Activated naive CD8-positive, alpha-beta T cell treated with anti-CD3 and anti-CD28 coated beads, Interleukin-2, amount 50 U/mL, for 24 hours (primary cell): Measurements from ENCODE around the gene FOCAD.
"Not testable (repeated sequence)": the region's sequence is repeated elsewhere in the genome, so short reads cannot be mapped to it uniquely, and the experiment has no call there.

Experiments
- ATAC-seq: fragments of 150-1000 bp; cut with Tn5 transposase; one replicate; pipeline ENCODE4 v1.10.0; 2021
- DNase-seq: peaks from one replicate; pipeline ENCODE4 v3.0.0; 2021
- H3K27ac Mint-ChIP-seq: one replicate; pipeline ENCODE4 v1.8.0; 2021; ENCODE audit warnings: mild to moderate bottlenecking, mixed read lengths
- H3K27me3 Mint-ChIP-seq: one replicate; pipeline ENCODE4 v1.8.0; 2021; ENCODE audit warnings: mixed read lengths
- H3K36me3 Mint-ChIP-seq: one replicate; pipeline ENCODE4 v1.8.0; 2021; ENCODE audit warnings: low read depth, mixed read lengths
- H3K4me1 Mint-ChIP-seq: one replicate; pipeline ENCODE4 v1.8.0; 2021; ENCODE audit warnings: mixed read lengths
- H3K4me3 Mint-ChIP-seq: one replicate; pipeline ENCODE4 v1.8.0; 2021; ENCODE audit warnings: mild to moderate bottlenecking, moderate library complexity, mixed read lengths
- H3K9me3 Mint-ChIP-seq: one replicate; pipeline ENCODE4 v1.8.0; 2021; ENCODE audit warnings: mixed read lengths

The FOCAD gene

DNA sequence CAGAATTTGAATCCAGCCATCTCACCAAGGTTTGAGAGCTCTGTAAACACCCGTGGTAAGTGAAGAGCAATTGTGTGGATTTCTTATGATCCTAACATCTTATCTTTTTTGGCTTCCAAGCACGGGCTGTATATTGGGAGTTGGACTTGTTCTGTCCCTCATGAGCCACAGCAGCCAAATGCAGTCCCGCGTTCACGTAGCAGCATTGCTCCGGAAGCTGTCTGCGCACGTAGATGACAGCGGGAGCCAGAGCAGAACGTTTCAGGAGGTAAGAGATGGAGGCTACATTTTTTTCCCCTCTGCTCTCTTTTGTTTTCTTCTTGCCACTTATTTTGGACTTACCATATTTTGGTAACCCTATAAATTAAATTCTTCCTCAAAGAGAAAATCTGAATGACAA is 260.4 kb downstream of the FOCAD start:
- no peak for DNase-seq
- Mint-ChIP-seq H3K4me3 (no peak overlapping the region), H3K27ac (no peak overlapping the region), H3K27me3 (no peaks in the 10 kb centered on the region), H3K4me1 (peaks cover 3% of the 10 kb centered on the region), H3K36me3 (peaks cover 3% of the 10 kb centered on the region), H3K9me3 (no peaks in the 10 kb centered on the region)
- ATAC-seq = no peak

DNA sequence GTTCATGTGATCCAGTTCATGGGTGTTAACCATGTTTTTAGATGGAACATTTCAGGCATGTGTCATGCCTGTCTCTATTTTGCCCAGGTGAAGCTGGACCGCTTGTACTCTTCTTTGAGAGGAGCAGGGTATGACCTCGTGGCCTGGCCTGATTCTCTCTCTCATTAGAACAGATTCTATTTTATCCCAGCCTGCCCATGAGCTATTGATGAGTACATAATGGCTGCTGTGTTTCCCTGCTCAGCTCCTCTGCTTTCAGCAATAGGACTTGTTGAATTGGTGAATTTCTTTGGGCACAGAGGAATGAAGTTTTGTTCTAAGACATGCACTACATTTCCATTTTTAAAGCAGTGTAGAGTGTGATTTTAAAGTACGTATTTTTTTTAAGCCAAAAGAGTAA is 261.2 kb downstream of the FOCAD start:
- Mint-ChIP-seq H3K36me3 (peaks cover 3% of the 10 kb centered on the region), H3K27me3 (no peaks in the 10 kb centered on the region), H3K4me1 (peaks cover 3% of the 10 kb centered on the region), H3K4me3 (no peak overlapping the region), H3K9me3 (no peaks in the 10 kb centered on the region), H3K27ac (no peak overlapping the region)
- ATAC-seq (no peak), DNase-seq (no peak)

DNA sequence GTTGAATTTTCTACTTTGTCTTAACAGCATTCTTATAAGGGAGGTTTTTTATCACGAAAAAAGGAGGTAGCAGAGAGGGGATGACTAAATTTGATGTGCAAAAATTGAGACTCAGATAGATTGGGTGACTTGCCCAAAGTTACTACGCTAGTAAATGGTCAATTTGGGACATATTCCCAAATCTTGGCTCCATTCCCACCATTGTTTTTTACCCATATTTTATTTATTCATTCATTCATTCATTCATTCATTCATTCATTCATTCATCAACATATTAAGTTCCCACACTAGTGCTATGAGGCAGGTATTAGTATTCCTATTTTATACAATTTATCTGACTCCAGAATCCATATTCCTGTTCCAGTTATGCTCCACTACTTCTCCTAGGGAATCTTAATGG is 261.8 kb downstream of the FOCAD start:
- DNase-seq (no peak), ATAC-seq (no peak)
- no peak overlapping the region for H3K4me3 Mint-ChIP-seq
- no peaks in the 10 kb centered on the region for H3K27me3 Mint-ChIP-seq
- peaks cover 2% of the 10 kb centered on the region for H3K4me1 Mint-ChIP-seq
- H3K9me3 Mint-ChIP-seq = no peaks in the 10 kb centered on the region
- peaks cover 4% of the 10 kb centered on the region for H3K36me3 Mint-ChIP-seq
- no peak overlapping the region for H3K27ac Mint-ChIP-seq

DNA sequence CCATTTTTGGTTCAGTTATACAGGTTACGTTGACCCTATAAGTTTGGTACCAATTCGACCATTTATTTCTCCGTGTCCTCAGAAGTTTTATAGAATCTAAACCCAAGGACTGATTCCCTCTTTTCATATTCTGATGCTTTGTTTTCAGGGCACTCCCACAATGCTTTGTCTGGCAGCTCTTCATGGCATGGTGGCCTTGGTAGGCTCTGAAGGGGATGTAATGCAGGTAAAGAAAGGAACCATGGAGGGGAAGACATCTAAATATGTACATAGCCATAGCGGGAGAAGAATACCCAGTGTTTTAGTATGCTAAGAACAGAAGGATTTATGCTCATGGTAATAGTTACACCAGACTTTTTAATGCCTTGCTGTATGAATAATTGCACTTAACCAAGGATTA is 264.6 kb downstream of the FOCAD start:
- Mint-ChIP-seq H3K9me3 (no peaks in the 10 kb centered on the region), H3K27me3 (no peaks in the 10 kb centered on the region), H3K4me1 (no peaks in the 10 kb centered on the region), H3K4me3 (no peak overlapping the region), H3K36me3 (peaks cover 20% of the 10 kb centered on the region), H3K27ac (no peak overlapping the region)
- DNase-seq (no peak), ATAC-seq (no peak)

DNA sequence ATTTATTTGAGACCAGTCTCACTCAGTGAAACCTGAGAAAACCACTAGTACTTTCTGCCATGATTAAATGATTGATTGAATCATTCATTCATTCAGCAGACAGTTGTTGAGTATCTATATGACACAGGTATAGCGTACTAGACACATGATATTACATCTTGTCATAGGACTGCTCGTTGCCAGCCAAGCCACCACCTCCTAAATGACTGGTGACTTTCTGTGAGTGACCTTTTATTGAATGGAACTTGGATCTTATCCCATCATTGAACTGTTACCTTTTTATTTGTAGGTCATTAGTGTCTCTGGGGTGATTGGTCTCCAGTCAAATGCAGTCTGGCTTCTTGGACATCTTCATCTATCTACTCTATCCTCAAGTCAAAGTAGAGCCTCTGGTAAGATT is 266.6 kb downstream of the FOCAD start:
- H3K4me3 Mint-ChIP-seq = no peak overlapping the region
- H3K27ac Mint-ChIP-seq = no peak overlapping the region
- H3K9me3 Mint-ChIP-seq = no peaks in the 10 kb centered on the region
- no peaks in the 10 kb centered on the region for H3K27me3 Mint-ChIP-seq
- H3K36me3 Mint-ChIP-seq = peaks cover 21% of the 10 kb centered on the region
- DNase-seq (no peak), ATAC-seq (no peak)
- no peaks in the 10 kb centered on the region for H3K4me1 Mint-ChIP-seq

DNA sequence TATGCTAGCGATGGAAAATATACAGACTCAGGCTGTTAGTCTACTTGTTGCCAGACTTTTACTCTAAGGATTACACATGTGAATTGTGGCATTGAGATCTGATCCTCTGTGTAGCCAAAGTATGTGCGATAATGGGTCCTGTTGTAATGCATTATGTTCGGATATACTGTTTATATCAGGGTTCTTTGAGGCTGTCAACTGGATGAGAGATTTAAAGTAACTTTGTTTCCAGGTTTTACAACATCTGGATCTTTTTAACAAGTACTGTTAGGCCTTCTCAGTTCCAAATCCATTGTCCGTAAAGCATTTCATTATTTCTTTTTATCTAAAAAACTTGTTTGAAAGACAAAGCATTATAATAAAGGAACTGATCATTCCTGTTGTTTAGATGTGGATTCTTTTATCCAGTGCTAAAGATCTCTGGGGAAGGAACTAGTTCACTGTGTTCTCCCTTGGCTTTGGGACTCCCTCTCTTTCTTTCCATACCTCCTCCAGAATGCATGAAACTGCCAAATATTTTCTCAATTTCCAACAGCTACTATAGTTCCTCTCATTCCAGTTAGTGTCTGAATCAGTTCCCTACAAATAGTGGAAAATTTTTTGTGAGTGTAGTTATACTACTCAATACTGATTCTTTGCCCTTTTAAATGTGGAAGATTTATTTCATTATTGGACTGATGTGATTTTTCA is 278.6 kb downstream of the FOCAD start:
- Mint-ChIP-seq H3K27me3 (no peaks in the 10 kb centered on the region), H3K36me3 (peaks cover 19% of the 10 kb centered on the region), H3K4me1 (no peaks in the 10 kb centered on the region), H3K9me3 (no peaks in the 10 kb centered on the region), H3K4me3 (no peak overlapping the region), H3K27ac (no peak overlapping the region)
- DNase-seq (no peak), ATAC-seq (no peak)

DNA sequence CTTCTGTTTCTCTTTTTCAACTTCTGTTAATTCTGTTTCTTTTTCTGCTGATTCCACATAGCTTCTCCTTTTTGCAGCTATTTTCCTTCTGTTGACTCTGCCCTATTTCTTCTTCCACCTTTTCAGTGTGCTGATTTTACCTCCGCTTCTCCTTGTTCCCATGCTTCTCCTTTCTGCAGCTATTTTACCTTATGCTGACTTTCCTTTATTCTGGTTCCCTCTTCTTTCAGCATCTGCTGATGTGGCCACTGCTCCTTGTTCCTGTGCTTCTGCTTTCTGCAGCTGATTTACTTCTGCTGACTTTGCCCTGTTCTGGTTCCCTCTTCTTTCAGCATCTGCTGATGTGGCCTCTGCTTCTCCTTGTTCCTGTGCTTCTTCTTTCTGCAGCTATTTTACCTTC is 288.6 kb downstream of the FOCAD start:
- ATAC-seq (no peak), DNase-seq (no peak)
- Mint-ChIP-seq H3K9me3 (peaks cover 7% of the 10 kb centered on the region), H3K27ac (no peak overlapping the region), H3K4me3 (no peak overlapping the region), H3K36me3 (peaks cover 21% of the 10 kb centered on the region), H3K27me3 (no peaks in the 10 kb centered on the region), H3K4me1 (no peaks in the 10 kb centered on the region)

DNA sequence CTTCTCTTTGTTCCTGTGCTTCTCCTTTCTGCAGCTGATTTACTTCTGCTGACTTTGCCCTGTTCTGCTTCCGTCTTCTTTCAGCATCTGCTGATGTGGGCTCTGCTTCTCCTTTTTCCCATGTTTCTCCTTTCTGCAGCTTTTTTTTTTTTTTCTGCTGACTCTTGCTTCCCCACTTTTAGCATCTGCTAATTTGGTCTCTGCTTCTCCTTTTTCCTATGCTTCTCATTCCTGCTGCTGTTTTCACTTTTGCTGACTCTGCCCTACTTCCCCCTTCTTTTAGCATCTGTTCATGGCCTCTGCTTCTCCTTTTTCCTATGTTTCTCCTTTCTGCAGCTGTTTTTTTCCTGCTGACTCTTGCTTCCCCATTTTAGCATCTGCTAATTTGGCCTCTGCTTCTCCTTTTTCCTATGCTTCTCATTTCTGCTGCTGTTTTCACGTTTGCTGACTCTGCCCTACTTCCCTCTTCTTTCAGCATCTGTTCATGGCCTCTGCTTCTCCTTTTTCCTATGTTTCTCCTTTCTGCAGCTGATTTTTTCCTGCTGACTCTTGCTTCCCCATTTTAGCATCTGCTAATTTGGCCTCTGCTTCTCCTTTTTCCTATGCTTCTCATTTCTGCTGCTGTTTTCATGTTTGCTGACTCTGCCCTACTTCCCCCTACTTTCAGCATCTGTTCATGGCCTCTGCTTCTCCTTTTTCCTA is 289.3 kb downstream of the FOCAD start:
- H3K4me1 Mint-ChIP-seq = not testable (repeated sequence)

DNA sequence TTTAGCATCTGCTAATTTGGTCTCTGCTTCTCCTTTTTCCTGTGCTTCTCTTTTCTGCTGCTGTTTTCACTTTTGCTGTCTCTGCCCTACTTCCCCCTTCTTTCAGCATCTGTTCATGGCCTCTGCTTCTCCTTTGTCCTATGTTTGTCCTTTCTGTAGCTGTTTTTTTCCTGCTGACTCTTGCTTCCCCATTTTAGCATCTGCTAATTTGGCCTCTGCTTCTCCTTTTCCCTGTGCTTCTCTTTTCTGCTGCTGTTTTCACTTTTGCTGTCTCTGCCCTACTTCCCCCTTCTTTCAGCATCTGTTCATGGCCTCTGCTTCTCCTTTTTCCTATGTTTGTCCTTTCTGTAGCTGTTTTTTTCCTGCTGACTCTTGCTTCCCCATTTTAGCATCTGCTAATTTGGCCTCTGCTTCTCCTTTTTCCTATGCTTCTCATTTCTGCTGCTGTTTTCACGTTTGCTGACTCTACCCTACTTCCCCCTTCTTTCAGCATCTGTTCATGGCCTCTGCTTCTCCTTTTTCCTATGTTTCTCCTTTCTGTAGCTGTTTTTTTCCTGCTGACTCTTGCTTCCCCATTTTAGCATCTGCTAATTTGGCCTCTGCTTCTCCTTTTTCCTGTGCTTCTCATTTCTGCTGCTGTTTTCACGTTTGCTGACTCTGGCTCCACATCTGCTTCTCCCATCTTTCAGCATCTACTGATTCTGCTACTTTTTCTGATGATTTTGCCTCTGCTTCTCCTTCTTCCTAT is 290.3 kb downstream of the FOCAD start:
- H3K4me3 Mint-ChIP-seq, H3K27ac Mint-ChIP-seq, H3K4me1 Mint-ChIP-seq, H3K27me3 Mint-ChIP-seq, H3K9me3 Mint-ChIP-seq, ATAC-seq, DNase-seq: not testable (repeated sequence)
- H3K36me3 Mint-ChIP-seq = peaks cover 22% of the 10 kb centered on the region

More for the DNA sequence above, 289.3 kb downstream of the FOCAD start:
- H3K36me3 Mint-ChIP-seq = peaks cover 22% of the 10 kb centered on the region
- ATAC-seq, H3K4me3 Mint-ChIP-seq, H3K27ac Mint-ChIP-seq, DNase-seq, H3K9me3 Mint-ChIP-seq, H3K27me3 Mint-ChIP-seq: not testable (repeated sequence)

DNA sequence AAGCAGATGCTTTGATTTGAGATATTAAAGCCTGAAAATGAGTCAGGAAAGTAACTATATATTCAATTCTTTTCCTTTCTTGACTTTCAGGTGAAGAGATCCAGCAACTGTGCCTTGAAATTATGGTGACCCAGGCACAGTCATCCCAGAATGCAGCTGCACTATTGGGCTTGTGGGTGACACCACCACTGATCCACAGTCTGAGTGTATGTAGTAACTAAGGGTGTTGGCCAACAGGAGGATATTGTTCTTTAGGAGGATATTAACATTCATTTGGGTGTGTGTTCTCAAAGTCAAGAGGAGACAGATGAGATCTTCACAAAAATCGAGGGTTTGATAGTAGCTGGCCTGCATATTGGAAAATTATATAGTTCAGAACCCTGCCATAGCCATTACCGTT is 294.2 kb downstream of the FOCAD start:
- H3K27me3 Mint-ChIP-seq = no peaks in the 10 kb centered on the region
- no peak for ATAC-seq
- H3K36me3 Mint-ChIP-seq = peaks cover 24% of the 10 kb centered on the region
- no peaks in the 10 kb centered on the region for H3K9me3 Mint-ChIP-seq
- peaks cover 7% of the 10 kb centered on the region for H3K4me1 Mint-ChIP-seq
- DNase-seq = no peak
- H3K4me3 Mint-ChIP-seq = no peak overlapping the region
- no peak overlapping the region for H3K27ac Mint-ChIP-seq

DNA sequence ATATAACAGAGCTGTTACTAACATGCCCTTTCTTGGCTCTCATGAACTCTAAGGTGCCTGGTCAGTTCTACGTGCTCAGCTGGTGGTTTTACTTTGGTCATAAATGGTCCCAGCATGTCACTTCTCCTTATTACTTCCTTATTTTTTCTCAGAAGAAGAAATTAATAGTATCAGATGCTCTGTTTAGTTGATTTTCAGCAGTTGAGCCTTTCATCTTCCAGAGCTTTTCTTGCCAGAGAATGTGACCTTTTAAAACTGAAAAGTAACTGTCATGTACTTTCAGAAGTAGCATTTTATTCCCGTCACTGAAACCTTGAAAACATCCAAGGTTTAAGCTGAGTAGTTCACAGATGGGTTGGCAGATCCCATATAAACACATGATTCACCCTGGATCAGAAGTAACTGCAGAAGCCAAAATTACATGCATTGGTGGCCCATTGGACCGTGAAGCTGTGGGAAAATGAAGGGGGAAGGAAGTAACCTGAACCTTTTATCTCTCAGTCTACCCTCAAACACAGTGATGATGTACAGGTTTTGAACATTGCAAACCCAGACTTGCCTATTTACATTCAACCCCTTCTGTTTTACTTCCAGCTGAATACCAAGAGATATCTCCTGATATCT is 296.9 kb downstream of the FOCAD start:
- H3K9me3 Mint-ChIP-seq = no peaks in the 10 kb centered on the region
- peaks cover 24% of the 10 kb centered on the region for H3K36me3 Mint-ChIP-seq
- DNase-seq (no peak), ATAC-seq (no peak)
- peaks cover 7% of the 10 kb centered on the region for H3K4me1 Mint-ChIP-seq
- no peaks in the 10 kb centered on the region for H3K27me3 Mint-ChIP-seq
- no peak overlapping the region for H3K27ac Mint-ChIP-seq
- no peak overlapping the region for H3K4me3 Mint-ChIP-seq

DNA sequence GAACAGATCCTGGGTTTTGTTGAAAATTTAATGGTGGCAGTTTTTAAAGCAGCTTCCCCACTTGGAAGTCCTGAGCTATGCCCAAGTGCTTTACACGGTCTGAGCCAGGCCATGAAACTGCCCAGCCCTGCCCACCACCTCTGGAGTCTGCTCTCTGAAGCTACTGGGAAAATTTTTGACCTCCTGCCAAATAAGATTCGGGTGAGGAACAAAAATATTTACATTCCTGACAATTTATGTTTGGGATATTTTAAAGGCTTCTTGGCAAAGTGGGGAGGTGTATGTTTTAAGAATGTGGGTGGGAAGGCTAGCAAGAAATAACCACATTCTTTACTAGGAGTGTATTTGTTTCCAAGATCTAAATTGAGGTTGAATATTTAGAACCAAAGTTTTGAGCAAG is 297.4 kb downstream of the FOCAD start:
- H3K27me3 Mint-ChIP-seq = no peaks in the 10 kb centered on the region
- H3K4me1 Mint-ChIP-seq = peaks cover 7% of the 10 kb centered on the region
- peaks cover 24% of the 10 kb centered on the region for H3K36me3 Mint-ChIP-seq
- no peaks in the 10 kb centered on the region for H3K9me3 Mint-ChIP-seq
- DNase-seq (no peak), ATAC-seq (no peak)
- no peak overlapping the region for H3K27ac Mint-ChIP-seq
- no peak overlapping the region for H3K4me3 Mint-ChIP-seq

DNA sequence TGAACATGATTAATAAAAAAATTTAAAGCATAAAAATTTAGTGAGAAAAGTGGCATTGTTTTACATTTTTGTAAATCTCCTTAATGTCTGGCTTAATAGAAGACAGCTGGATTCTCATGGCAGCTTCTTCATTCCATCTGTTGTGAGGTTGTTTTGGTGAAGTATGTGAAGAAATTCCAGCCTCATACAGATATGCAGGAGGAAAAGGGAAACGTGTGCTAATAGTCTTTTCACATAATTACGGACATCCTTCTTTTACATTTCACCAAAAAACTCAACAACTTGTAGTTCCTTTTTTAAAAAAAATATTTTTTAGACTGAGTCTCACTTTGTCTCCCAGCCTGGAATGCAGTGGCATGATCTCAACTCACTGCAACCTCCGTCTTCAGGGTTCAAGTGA is 300.4 kb downstream of the FOCAD start:
- Mint-ChIP-seq H3K27ac (no peak overlapping the region), H3K9me3 (no peaks in the 10 kb centered on the region), H3K4me1 (peaks cover 7% of the 10 kb centered on the region), H3K36me3 (peaks cover 28% of the 10 kb centered on the region), H3K4me3 (no peak overlapping the region), H3K27me3 (no peaks in the 10 kb centered on the region)
- ATAC-seq (no peak), DNase-seq (no peak)

DNA sequence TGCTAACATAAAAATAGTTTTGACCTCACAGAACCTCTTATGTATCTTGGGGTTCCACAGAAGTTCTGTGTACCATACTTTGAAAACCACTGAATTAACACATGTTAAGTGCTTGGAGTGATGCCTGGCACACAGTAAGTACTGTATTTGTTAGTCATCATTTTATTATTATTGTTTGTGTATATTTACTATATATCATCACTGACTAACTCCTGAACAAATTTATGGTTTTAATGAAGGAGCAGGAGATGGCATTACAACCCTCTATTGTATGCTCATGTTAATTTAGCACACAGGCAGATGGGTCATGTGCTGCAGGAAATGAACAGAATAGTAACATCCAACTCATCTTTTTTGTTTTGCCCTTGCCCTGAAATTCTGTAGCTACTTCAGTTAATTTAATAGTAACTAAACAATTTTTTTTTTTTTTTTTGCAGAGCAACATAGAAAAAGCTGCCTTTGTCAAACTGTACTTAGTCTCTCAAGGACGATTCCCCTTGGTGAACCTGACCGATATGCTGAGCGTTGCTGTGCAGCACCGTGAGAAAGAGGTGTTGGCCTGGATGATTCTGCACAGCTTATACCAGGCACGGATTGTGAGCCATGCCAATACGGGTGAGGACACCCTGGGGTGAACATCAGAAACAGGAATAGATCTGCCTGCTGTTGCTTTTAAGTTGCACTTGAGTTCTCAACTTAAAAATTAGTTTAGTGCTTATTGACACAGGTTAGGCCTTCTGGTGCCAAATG is 302.0 kb downstream of the FOCAD start:
- Mint-ChIP-seq H3K27me3 (no peaks in the 10 kb centered on the region), H3K27ac (no peak overlapping the region), H3K9me3 (no peaks in the 10 kb centered on the region), H3K4me3 (no peak overlapping the region), H3K4me1 (peaks cover 2% of the 10 kb centered on the region), H3K36me3 (peaks cover 34% of the 10 kb centered on the region)
- no peak for ATAC-seq
- DNase-seq = no peak
